Measurements from ENCODE around the gene SSH2.

SSH2 gene

GRCh38 chr17:29847118-29847517 is 82.9 kb downstream of the SSH2 start (continued):
- TF ChIP-seq ZNF266 (tag by site-specific recombination; IDR thresholded peaks at IDR 0.05; ENCODE audit: low read depth) = no peak
- TF ChIP-seq ZNF148 (tag by site-specific recombination; IDR thresholded peaks at IDR 0.05; ENCODE audit: borderline replicate concordance) = no peak
- no peak for TF ChIP-seq BCL11B (tag by site-specific recombination; IDR thresholded peaks at IDR 0.05; ENCODE audit: low read depth)
- TF ChIP-seq ZNF558 (tag by site-specific recombination; IDR thresholded peaks at IDR 0.05) = no peak
- TF ChIP-seq ZNF473 (tag by site-specific recombination; IDR thresholded peaks at IDR 0.05) = no peak
- no peak for TF ChIP-seq HOXD13 (CRISPR knock-in tag; IDR thresholded peaks at IDR 0.05; ENCODE audit: borderline replicate concordance)

DNA sequence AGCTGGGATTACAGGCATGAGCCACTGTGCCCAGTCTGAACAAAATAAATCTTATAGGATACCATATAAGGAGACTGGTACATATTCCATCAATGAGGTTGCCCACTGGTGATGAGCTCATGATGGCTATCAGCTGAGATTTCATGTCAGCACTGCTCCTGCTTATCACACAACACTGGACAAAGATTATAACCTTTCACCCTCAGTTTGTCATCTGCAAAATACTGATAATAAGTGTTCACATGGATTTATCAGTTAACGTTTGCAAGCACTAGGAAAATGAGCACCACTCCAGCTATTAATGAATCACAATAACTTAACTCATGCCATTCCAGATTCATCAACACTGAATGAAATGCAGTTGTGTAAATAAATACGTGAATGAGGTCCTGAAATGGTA is 83.7 kb downstream of the SSH2 start:
- CTCF ChIA-PET = interaction anchor here (1.4 to 1.7 kb wide), 2 partner anchors 207 to 247 kb away, joined by 3 to 4 read pairs; no protein-coding TSS in a partner anchor
- POLR2A ChIA-PET = no interaction called here
- no peak for TF ChIP-seq ZBTB17 (tag by site-specific recombination; IDR thresholded peaks at IDR 0.05)
- no peak for TF ChIP-seq ZNF248 (tag by site-specific recombination; IDR thresholded peaks at IDR 0.05)
- TF ChIP-seq, protein P1, sequence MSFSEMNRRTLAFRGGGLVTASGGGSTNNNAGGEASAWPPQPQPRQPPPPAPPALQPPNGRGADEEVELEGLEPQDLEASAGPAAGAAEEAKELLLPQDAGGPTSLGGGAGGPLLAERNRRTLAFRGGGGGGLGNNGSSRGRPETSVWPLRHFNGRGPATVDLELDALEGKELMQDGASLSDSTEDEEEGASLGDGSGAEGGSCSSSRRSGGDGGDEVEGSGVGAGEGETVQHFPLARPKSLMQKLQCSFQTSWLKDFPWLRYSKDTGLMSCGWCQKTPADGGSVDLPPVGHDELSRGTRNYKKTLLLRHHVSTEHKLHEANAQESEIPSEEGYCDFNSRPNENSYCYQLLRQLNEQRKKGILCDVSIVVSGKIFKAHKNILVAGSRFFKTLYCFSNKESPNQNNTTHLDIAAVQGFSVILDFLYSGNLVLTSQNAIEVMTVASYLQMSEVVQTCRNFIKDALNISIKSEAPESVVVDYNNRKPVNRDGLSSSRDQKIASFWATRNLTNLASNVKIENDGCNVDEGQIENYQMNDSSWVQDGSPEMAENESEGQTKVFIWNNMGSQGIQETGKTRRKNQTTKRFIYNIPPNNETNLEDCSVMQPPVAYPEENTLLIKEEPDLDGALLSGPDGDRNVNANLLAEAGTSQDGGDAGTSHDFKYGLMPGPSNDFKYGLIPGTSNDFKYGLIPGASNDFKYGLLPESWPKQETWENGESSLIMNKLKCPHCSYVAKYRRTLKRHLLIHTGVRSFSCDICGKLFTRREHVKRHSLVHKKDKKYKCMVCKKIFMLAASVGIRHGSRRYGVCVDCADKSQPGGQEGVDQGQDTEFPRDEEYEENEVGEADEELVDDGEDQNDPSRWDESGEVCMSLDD (tag by site-specific recombination; IDR thresholded peaks at IDR 0.05) = no peak
- no peak for TF ChIP-seq TRIM28 (IDR thresholded peaks at IDR 0.05; ENCODE audit: borderline replicate concordance, low read length)
- no peak for TF ChIP-seq ZNF155 (tag by site-specific recombination; IDR thresholded peaks at IDR 0.05)
- TF ChIP-seq RBAK (tag by site-specific recombination; IDR thresholded peaks at IDR 0.05) = no peak
- TF ChIP-seq INSM2 (tag by site-specific recombination; IDR thresholded peaks at IDR 0.05) = no peak
- no peak for TF ChIP-seq ZNF501 (tag by site-specific recombination; IDR thresholded peaks at IDR 0.05)
- TF ChIP-seq, protein P2, sequence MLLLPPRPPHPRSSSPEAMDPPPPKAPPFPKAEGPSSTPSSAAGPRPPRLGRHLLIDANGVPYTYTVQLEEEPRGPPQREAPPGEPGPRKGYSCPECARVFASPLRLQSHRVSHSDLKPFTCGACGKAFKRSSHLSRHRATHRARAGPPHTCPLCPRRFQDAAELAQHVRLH (tag by site-specific recombination; IDR thresholded peaks at IDR 0.05) = no peak

GRCh38 chr17:29844339-29845048 is 85.5 kb downstream of the SSH2 start:
- ChIA-PET CTCF (interaction anchor here (0.6 to 2.8 kb wide), 7 partner anchors 15 to 206 kb away, joined by 3 to 28 read pairs (median 3); no protein-coding TSS in a partner anchor), POLR2A (interaction anchor here (1.5 kb wide), 1 partner anchor 86 kb away, joined by 3 read pairs; the partner anchor contains the start of gene SSH2)
- H3K27ac ChIP-seq (ENCODE audit: extremely low read depth, low read depth, low read length) = peak overlapping the region; percentile 61
- no peak overlapping the region for H3K4me3 ChIP-seq (ENCODE audit: low read depth, low read length)
- no peaks in the 10 kb centered on the region for H3K36me3 ChIP-seq (ENCODE audit: control insufficient read depth in 2 of 2, insufficient read depth in 1 of 2, low read length in 2 of 2)
- H3K4me1 ChIP-seq (ENCODE audit: control insufficient read depth, insufficient read depth, low read length) = peaks cover 20% of the 10 kb centered on the region
- H3K9me3 ChIP-seq (ENCODE audit: control insufficient read depth, insufficient read depth, low read depth, low read length) = no peaks in the 10 kb centered on the region
- TF ChIP-seq OSR2 (tag by site-specific recombination; IDR thresholded peaks at IDR 0.05) (peak; percentile 47; the same call in 1 of the 2 replicates), GFI1B (tag by site-specific recombination; IDR thresholded peaks at IDR 0.05) (peak; percentile 79), ZSCAN4 (tag by site-specific recombination; IDR thresholded peaks at IDR 0.05) (no peak), ZBTB20 (tag by site-specific recombination; IDR thresholded peaks at IDR 0.05) (peak; percentile 86), ZNF555 (tag by site-specific recombination; conservative IDR thresholded peaks at IDR 0.05) (no peak), ZBTB8A (tag by site-specific recombination; IDR thresholded peaks at IDR 0.05) (0 out of 2 replicates have a peak, but pooled peaks have one; percentile 34), ZNF37A (tag by site-specific recombination; IDR thresholded peaks at IDR 0.05) (no peak), TRIM28 (IDR thresholded peaks at IDR 0.05; ENCODE audit: borderline replicate concordance, low read length) (peak; percentile 86)
- TF ChIP-seq, protein P3, sequence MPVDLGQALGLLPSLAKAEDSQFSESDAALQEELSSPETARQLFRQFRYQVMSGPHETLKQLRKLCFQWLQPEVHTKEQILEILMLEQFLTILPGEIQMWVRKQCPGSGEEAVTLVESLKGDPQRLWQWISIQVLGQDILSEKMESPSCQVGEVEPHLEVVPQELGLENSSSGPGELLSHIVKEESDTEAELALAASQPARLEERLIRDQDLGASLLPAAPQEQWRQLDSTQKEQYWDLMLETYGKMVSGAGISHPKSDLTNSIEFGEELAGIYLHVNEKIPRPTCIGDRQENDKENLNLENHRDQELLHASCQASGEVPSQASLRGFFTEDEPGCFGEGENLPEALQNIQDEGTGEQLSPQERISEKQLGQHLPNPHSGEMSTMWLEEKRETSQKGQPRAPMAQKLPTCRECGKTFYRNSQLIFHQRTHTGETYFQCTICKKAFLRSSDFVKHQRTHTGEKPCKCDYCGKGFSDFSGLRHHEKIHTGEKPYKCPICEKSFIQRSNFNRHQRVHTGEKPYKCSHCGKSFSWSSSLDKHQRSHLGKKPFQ (tag by site-specific recombination; IDR thresholded peaks at IDR 0.05) = no peak

More for the DNA sequence above, 83.7 kb downstream of the SSH2 start:
- Histone ChIP-seq H3K4me1 (ENCODE audit: control insufficient read depth, insufficient read depth, low read length) (peaks cover 22% of the 10 kb centered on the region), H3K27ac (ENCODE audit: extremely low read depth, low read depth, low read length) (no peak overlapping the region), H3K36me3 (ENCODE audit: control insufficient read depth in 2 of 2, insufficient read depth in 1 of 2, low read length in 2 of 2) (no peaks in the 10 kb centered on the region; a peak in 1 of 3 replicates), H3K4me3 (ENCODE audit: low read depth, low read length) (no peak overlapping the region), H3K9me3 (ENCODE audit: control insufficient read depth, insufficient read depth, low read depth, low read length) (no peaks in the 10 kb centered on the region)

Data from HEK293 (cell line).